Measurements from ENCODE around the gene GRM7. TPM values are rescaled to one million over a fixed set of nuclear protein-coding genes. Genes with fewer than 3 reads are reported as not detected.

Gene GRM7
- total and polyA plus RNA-seq, 2 of the 4 experiments (the other 2 are of a cell fraction) = not detected

DNA sequence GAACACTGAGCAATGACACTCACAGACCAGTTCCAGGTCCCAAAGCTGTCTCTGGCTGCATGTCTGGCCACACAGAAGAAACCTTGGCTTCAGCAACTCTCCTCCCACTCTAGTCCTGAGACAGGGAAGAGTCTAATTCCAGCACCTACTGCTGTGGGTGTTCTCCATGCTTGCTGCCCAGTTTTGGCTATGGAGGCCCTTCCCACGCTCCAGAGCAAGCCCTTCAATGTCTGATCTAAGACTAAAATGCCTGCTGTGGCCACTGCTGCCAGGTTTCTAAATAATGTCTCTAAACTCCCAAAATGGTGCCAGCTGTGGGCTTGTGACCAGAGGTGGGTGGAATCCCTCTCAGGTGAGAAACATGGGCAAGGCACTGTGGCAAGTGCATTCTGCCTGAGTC lies 531.3 kb downstream of the GRM7 start:
- Histone ChIP-seq H3K9me1 (ENCODE audit: insufficient read depth, low read length) (no peaks in the 10 kb centered on the region), H3K18ac (ENCODE audit: low read depth, low read length) (no peak overlapping the region), H4K91ac (ENCODE audit: insufficient read depth, low read depth, low read length) (no peak overlapping the region), H3K27ac (ENCODE audit: insufficient read depth, low read length) (no peak overlapping the region), H3K4me3 (ENCODE audit: insufficient read depth, low read depth, low read length) (no peak overlapping the region), H4K8ac (ENCODE audit: low read depth in 2 of 2, low read length in 2 of 2) (no peak overlapping the region), H3K4ac (ENCODE audit: low read depth, low read length) (no peak overlapping the region), H2BK120ac (ENCODE audit: low read depth, low read length) (no peak overlapping the region), H3K9me3 (ENCODE audit: control insufficient read depth, insufficient read depth, low read length) (peaks cover 15% of the 10 kb centered on the region), H3K9ac (ENCODE audit: low read depth, low read length) (no peak overlapping the region), H3K36me3 (ENCODE audit: control insufficient read depth, insufficient read depth, low read length) (no peaks in the 10 kb centered on the region), H3K27me3 (ENCODE audit: control insufficient read depth, insufficient read depth, low read length) (no peaks in the 10 kb centered on the region), H4K5ac (ENCODE audit: low read depth, low read length) (no peak overlapping the region), H3K79me1 (ENCODE audit: low read depth in 1 of 2, low read length in 2 of 2) (no peaks in the 10 kb centered on the region), H3K4me1 (ENCODE audit: control insufficient read depth, insufficient read depth, low read length) (no peaks in the 10 kb centered on the region), H2AK9ac (replicated peaks; ENCODE audit: low read depth, low read length, poor library complexity) (no peak overlapping the region), H2BK20ac (ENCODE audit: low read depth, low read length) (no peak overlapping the region), H2BK15ac (ENCODE audit: low read depth, low read length) (no peak overlapping the region), H3K56ac (ENCODE audit: extremely low read depth, insufficient read depth, low read length) (no peak overlapping the region), H2AFZ (replicated peaks; ENCODE audit: low read length, poor library complexity) (no peak overlapping the region), H2BK5ac (ENCODE audit: low read depth, low read length, poor library complexity, severe bottlenecking) (no peak overlapping the region), H3K23ac (ENCODE audit: low read depth, low read length) (no peak overlapping the region), H4K20me1 (ENCODE audit: insufficient read depth, low read length) (no peaks in the 10 kb centered on the region), H2AK5ac (ENCODE audit: low read depth, low read length) (no peak overlapping the region), H3K14ac (replicated peaks; ENCODE audit: low read depth, low read length) (no peak overlapping the region), H3K4me2 (ENCODE audit: low read depth, low read length) (no peak overlapping the region)
- ChIA-PET CTCF (no interaction called here), POLR2A (ENCODE audit: unreplicated experiment) (no interaction called here)
- TF ChIP-seq SMC3 (IDR thresholded peaks at IDR 0.05; ENCODE audit: low read depth, low read length) (no peak), POLR2A (IDR thresholded peaks at IDR 0.05; ENCODE audit: low read depth, low read length) (no peak), NFE2L2 (IDR thresholded peaks at IDR 0.05; ENCODE audit: low read depth, low read length) (no peak), MAFK (IDR thresholded peaks at IDR 0.05; ENCODE audit: low read depth, low read length) (no peak), MAZ (IDR thresholded peaks at IDR 0.05; ENCODE audit: borderline replicate concordance, low read depth, low read length) (no peak), CEBPB (IDR thresholded peaks at IDR 0.05; ENCODE audit: low read depth, low read length) (no peak), BHLHE40 (IDR thresholded peaks at IDR 0.05; ENCODE audit: low read depth, low read length) (no peak), USF2 (IDR thresholded peaks at IDR 0.05; ENCODE audit: low read depth, low read length) (no peak), RFX5 (IDR thresholded peaks at IDR 0.05; ENCODE audit: low read depth, low read length) (no peak)
- TF ChIP-seq, protein P1, sequence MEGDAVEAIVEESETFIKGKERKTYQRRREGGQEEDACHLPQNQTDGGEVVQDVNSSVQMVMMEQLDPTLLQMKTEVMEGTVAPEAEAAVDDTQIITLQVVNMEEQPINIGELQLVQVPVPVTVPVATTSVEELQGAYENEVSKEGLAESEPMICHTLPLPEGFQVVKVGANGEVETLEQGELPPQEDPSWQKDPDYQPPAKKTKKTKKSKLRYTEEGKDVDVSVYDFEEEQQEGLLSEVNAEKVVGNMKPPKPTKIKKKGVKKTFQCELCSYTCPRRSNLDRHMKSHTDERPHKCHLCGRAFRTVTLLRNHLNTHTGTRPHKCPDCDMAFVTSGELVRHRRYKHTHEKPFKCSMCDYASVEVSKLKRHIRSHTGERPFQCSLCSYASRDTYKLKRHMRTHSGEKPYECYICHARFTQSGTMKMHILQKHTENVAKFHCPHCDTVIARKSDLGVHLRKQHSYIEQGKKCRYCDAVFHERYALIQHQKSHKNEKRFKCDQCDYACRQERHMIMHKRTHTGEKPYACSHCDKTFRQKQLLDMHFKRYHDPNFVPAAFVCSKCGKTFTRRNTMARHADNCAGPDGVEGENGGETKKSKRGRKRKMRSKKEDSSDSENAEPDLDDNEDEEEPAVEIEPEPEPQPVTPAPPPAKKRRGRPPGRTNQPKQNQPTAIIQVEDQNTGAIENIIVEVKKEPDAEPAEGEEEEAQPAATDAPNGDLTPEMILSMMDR (conservative IDR thresholded peaks at IDR 0.05; ENCODE audit: low read depth, low read length) = no peak
- no peak for ATAC-seq (ENCODE audit: low read depth)
- DNase-seq = no peak
- dilution Hi-C loops (cut with HindIII; ENCODE audit: low sequenced_read_pairs, unreplicated experiment) = no loop called here
- in situ Hi-C loops (cut with MboI; ENCODE audit: low sequenced_read_pairs) = no loop called here
- no CpG with 5 or more reads among the region's 1 CpG for WGBS, 2 experiments (ENCODE audit: extremely low coverage in 2 of 2, insufficient read length in 1 of 2)
- intact Hi-C loops (cut with micrococcal nuclease) = no loop called here
- BruUV-seq (replicated peaks) = no TSS peak

All from IMR-90 (cell line).